ENCODE results near the gene CDX2.
"Not testable (repeated sequence)": the region's sequence is repeated elsewhere in the genome, so short reads cannot be mapped to it uniquely, and the experiment has no call there.

CDX2 gene

DNA sequence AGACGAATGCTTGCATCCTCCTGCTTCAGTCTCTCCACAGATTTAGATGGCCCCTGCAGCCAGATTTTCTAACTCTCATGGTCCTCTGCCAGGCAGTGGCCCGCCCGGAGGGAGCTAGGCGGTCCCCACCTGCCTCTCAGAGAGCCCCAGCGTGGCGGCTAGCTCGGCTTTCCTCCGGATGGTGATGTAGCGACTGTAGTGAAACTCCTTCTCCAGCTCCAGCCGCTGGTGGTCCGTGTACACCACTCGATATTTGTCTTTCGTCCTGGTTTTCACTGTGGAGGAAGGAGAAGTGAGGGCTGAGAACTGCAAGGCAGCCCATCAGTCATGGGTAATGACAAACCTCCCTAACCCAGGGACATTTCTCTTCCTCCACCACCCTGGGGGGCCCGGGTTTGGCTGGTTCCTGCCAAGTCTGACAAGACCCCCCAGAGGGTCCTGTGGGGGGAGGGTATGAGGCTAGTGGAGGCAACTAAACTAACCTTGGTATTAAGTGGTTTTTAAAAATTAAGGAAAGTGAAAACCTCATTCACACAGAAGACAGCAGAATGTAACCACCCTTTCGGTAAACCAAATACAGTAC, 4.3 kb downstream of the CDX2 start:
- FAIRE-seq = no peak
- DNase-seq (ENCODE audit: low spot score) = no peak

DNA sequence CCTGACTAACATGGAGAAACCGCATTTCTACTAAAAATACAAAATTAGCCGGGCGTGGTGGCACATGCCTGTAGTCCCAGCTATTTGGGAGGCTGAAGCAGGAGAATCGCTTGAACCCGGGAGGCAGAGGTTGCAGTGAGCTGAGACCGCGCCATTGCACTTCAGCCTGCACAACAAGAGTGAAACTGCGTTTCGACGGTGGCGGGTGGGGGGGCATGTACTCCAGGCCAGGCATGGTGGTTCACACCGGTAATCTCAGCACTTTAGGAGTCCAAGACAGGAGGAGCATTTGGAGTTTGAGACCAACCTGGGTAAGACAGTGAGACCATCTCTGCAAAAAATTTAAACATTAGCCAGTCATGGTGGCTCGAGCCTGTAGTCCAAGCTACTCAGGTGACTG, 4.9 kb downstream of the CDX2 start:
- DNase-seq (ENCODE audit: low spot score) = not testable (repeated sequence)

DNA sequence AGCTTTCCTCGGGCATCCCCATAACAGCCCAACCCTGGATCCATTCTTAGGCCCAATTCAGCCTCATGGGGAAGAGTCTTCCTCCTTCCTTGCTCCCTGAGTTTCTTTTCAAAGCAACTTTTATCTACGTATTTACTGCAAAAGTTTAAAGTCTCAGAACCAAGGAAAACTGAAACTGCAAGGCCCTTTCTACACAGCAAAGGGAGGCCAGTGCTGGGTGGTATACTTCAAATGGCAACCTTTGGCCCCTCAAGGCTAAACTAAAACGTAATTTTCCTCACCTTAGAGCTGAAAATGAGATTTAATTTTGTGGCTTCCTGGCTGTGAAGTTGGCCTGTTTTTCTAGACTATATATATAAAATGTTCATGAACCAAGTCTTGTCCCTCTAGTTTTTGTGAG, 5.6 kb downstream of the CDX2 start:
- FAIRE-seq = no peak
- no peak for DNase-seq (ENCODE audit: low spot score)

More for the DNA sequence above, 4.9 kb downstream of the CDX2 start:
- FAIRE-seq = not testable (repeated sequence)

DNA sequence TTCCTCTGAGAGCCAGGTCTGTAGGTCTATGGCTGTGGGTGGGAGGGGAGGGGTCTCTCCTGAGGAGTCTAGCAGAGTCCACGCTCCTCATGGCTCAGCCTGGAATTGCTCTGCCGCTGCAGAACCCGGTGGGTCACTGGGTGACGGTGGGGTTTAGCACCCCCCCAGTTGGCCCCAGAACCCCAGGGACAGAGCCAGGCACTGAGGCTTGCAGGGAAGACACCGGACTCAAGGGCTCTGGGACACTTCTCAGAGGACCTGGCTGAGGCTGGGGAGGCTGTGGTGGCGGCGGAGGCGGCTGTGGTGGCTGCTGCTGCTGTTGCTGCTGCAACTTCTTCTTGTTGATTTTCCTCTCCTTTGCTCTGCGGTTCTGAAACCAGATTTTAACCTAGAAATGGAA, 6.1 kb downstream of the CDX2 start:
- DNase-seq (ENCODE audit: low spot score) (no peak), FAIRE-seq (no peak)

DNA sequence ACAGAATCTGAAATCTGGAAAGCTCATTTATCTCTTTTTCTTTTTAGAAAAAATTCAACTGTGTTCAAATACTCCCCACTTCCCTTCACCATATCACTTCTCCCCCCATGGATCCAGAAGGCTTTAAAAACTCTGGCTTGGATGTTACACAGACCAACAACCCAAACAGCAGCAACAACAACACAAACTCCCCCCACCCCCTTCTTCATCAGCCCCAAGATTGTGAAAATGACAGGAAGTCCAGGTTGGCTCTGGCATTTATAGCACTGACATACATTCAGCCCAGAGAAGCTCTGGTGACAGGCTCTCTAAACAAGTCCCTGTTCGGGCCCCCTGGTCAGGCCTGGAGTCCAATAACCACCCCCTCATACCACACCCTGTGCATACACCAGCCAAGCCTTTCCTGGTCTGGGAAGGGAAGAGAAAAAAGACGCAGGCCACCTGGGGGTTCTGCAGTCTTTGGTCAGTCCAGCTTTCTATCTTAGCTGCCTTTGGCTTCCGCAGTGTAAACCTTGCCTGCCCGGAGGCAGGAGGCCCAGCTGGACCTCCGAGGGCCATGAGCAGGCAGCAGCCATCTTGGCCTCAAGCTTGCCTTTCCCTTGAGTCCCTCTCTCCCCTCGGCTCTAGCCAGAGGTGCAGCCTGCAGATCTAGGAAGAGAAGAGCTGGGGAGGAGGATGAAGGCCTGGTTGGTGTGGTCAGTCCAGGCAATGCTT, 6.8 kb downstream of the CDX2 start:
- FAIRE-seq (no peak), DNase-seq (ENCODE audit: low spot score) (no peak)

DNA sequence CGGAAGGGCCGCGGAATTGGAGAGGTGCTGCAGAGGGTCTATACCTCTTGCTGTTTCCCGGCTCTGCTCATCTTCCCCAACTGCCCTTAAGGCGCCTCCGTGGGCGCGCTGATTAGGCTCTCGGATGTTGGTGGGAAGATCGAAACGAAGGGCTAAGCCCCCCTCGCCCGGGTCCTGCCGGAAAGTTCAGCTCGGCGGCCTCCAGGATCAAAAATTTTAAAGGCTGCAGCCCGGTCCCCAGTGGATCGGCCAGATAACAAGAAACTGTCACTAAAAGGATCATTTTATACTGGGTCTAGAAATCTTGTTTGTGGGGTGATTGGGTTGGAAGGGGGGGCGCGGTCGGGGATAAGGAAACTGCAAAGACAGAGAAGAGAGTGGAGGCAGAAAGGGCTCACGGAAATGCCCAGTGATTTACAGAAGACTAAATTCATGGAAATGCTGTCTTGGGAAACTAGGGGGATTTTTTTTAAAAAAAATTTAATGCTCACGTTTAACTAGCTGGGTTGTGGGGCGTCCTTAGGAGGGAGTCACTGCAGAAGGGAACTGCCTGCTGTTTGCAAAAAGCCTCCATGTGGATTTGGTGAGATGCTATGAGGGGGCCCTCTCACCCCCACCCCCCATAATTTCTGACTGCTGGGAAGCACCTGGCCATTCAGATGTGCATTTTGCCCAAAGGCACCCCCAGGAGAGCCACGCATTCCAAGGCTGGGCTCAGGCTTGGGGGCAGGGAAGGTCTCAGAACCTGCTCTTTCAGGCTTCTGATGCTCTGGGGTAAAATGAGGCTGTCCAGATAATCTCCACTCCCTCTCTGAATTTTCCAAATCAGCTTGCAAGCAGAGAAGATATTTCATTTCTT, 7.7 kb downstream of the CDX2 start:
- no peak for FAIRE-seq
- DNase-seq (ENCODE audit: low spot score) = no peak

DNA sequence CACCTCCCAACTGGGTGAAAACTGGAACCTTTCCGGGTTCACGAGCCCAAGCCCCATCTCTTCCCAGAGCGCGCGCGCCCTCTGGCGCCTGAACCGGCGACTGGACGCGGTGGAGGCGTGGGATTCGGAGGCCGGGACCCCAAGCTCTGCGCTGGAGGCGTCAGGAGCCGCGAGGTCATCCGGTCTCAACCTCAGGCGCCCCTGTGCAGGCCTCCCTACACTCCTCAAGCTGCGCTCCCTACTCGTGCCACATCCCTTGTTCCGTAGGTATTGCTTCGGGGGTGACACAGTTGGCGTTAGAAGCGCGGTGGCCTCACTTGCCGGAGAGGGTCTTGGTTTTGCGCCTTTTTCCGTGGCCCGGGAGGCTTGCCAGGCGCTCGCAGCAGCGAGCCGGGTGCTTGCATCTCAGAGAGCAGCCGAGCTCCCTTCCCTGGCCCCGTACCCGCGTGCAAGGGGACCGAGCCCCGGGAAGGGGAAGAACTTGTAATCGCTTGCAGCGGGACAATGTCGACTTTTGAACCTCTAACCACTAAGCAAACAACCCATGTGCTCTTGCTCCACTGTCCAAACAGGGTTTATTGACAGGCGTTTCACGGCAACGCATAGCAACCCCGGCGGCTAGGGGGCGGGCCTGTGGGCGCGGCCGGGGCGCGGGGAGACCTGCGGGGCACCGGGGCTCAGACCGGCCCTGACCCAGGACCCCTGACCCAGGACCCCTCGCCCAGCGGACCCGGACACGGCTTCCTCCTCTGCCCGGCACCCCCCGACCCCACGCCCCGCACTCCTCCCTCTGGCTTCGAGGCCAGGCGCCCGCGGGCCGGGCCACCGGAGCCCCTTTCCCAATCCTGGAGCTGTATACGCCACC, 8.5 kb downstream of the CDX2 start:
- FAIRE-seq (no peak), DNase-seq (ENCODE audit: low spot score) (no peak)

DNA sequence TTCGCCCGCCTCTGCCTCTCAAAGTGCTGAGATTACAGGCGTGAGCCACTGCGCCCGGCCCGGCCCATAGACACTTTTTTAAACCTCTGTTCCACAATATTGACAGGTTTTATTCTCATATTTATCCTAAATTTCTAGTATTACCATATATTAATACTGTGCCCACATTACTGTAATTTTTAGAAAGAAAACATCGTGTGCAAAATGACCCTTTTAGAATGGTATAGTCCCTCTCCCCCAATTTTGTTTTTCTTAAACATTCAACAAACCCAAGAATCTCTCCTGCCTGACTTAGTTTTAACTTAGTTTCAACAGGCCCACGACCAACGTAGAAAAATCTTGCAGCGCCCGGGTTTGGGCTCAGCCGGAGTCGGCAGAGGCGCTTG, 9.1 kb downstream of the CDX2 start:
- no peak for FAIRE-seq
- no peak for DNase-seq (ENCODE audit: low spot score)

DNA sequence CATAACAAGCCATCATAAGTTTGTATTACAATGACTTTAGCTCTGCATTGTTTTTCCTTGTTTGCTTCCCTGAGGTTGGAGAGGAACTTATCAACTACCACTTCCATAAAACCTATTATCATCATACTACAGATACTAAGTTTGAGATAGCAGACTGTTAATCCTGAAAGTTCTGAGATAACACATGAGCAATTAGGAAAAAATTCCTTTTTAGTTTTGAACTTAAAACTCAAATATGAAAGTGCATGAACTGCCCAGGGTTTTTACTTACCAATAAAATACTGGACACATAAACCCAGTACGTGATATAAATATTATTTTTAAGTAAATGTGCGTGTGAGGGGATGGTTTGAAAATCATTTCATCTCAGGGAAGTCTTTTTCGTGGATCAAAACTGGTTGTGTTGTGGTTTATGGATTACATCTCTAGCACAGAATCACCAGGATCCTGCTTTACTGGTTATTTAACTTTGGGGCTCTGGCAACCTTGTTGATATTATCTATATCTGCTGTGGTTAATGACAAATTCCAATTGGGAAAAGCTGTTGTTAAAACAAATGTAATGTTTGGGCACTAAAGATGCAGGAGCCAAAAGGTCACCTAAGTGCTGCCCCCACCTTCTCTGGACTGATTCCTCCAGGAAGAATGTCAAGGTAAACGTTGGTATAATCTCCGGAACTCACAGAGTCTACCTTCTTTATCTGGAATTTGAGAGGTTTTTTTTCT, 12.4 kb downstream of the CDX2 start:
- DNase-seq (ENCODE audit: low spot score) (no peak), FAIRE-seq (no peak)

DNA sequence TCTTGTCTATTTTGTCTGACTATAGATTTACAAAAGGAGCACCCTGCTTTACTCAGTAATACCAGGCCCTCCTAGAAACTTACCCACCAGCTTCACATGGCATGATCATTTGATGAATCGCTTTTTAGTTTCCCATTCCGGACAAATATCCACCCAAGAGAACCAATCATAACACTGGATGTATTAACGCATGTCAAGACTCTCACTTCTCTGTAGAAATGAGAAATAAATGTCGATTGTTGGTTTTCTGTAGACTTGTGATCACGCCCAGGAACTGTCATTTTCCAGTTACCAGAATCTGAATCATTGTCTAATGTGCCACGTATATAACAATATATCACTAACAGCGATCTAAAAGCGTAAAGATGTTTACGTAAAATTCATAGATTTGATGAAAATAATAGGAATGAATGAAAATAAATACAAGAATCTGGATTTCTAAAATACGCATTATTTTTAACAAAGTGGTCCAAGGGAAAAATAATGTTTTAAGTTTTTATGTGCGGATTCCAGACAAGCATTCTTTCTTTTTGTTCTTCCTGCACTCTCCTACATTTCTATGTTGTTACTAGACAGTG, 14.0 kb downstream of the CDX2 start:
- no peak for FAIRE-seq
- no peak for DNase-seq (ENCODE audit: low spot score)

DNA sequence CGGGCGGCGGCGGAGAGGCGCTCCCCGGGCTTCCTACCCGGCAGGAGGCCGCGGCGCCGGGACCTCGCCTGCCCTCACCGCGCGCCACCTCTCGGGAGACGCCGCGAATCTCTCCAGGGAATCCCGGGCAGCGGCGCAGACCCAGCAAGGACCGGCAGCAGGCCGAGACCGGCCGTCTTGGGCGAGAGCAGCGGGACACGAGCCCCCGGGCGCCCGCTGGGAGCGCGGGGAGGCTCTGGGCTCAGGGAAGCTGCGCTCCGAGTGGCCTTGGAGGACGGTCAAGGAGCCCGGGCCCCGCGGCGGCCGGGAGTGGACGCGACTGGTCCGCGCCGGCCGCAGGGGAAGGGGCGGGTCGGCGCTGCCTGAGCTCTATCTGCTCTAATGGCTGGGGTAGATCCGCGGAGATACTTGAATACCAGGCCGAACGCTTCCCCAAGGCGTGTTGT, 14.7 kb downstream of the CDX2 start:
- FAIRE-seq (no peak), DNase-seq (ENCODE audit: low spot score) (no peak)

DNA sequence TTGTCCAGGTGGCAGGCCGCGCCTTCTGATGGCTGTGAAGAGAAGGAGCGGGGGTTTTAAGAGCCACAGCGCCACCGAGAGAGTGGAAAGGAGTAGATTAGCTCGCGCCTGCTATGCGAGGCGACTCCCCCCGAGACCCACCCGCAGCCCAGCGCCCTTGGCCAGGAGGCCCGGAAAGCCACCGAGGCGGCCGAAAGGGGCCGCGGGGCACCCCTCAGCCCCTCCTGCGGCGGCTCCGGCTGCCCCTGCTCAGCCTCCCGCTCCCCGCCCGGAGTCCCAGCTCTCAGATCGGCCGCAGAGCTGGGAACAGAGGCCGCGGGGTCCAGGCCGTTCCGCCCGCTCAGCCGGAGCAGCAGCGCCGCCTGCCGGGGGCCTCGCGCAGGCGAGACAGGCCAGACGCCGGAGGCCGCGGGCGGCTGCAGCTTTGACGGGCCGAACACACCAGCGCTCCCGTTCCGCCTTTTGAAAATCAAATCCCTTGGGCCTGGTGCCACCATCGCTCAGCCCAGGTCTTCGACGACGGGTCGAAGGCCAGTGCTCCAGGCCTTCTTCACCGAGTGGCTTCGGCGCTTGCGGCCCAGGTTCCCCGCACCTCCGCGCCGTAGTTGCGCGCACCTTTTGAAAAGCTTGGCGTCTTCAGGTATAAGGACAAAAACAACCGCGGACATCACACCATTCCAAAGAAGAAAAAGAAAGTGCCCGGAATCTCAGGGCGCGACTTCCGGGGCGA, 15.3 kb downstream of the CDX2 start:
- no peak for DNase-seq (ENCODE audit: low spot score)
- no peak for FAIRE-seq

DNA sequence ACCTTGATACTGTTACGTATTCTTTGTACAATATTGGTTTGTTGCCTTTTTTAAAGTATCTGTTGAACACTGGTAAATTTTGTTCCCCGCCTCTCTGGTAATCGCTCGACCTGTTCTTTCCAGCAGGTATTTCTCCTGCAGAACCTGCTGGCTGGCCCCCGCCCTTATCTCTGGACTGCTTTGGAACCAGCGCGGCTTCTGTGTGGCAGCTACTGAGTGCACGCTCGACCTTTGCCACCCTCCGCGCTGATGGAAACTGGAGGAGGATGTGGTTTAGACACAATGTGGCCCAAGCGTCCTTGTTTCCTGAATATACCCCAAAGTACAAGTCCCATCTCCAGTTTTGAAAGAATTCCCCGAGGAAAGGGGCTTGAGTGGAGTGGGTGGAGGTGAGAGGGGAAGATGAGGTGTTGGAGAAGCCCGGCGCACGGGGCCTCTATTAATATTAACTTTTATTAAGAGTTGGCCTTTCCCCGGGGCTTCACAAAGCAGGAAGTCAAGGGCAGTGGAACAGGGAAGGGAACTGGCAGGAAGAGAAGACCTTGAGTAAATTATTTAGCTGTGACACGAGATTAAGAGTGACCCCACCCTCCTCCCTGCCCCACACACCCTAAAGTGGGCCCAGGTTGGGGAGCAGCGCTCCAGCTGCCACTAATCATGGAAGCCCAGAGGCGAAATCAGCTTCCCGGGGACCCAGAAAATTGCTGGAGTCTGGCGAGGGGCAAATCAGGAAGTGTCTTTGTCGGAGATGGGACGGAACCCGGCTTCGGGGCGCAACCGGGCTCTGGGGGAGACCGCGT, 16.0 kb downstream of the CDX2 start:
- no peak for FAIRE-seq
- no peak for DNase-seq (ENCODE audit: low spot score)

DNA sequence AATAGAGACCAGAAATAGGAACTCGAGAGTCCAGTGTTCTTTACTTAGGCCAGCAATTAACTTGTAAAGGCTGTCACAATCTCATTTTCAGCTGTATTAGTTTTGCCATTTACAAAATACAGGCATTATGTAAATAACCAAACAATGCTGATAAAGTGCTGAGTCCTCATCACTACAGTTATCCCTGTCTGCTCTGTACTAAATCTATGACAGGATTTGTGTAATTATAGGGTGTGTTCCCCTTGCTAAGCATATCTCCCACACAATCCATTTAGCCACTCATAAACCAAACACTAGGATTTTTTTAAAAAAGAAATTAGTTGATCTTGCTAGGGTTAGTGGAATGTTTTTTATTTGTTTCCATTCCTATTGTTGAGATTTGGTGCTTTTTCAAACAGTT, 26.1 kb downstream of the CDX2 start:
- no peak for DNase-seq (ENCODE audit: low spot score)
- FAIRE-seq = no peak

DNA sequence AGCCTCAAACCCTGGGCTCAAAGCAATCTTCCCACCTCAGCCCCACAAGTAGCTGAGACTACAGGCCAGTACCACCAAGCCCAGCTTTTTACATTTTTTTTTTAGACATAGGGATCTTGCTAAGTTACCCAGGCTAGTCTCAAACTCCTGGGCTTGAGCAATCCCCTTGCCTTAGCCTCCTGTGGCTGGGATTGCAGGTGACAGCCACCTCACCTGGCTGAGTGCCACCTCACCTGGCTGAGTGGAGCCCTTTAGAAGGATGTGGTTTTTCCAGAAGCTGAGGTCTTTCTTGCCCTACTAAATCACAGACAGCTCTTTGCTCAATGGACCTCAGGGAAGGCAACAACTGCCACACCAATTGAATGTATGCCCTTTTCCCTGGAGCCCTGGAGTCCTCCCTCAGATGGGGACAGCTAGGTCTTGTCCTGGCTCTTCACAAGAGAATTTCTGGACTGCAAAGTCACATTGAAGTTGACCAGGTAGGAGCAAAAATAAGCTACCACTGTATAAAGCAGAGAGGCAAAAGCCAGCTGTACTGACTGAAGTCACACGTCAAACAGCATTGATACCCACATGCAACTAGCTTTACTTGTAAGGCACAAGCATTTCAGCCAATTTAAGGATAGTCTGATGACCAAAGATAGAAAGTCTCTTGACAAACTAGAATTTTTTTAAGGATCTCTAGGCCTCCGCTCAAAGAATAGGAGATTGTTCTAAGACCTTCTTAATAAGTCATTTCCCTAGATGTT, 35.4 kb downstream of the CDX2 start:
- no peak for DNase-seq (ENCODE audit: low spot score)
- FAIRE-seq = no peak

DNA sequence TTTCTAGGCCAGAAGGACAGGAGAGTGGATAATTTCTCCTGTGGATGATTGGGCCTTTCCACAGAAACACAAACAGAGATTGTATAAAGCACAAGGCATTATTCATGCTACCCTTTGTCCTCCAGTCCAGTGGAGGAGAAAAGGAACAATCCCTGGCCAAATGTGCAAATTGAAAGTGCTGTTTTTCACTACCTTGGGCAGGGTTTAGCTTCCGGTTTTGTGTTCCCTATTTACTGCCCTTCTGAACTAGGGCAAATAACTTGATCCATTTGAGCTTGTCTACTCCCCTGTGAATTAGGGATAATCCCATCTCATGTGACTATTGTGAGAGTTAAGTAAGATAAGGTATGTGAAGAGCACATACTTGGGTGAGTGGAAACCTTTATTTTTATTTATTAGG, 36.0 kb downstream of the CDX2 start:
- FAIRE-seq = no peak
- no peak for DNase-seq (ENCODE audit: low spot score)

DNA sequence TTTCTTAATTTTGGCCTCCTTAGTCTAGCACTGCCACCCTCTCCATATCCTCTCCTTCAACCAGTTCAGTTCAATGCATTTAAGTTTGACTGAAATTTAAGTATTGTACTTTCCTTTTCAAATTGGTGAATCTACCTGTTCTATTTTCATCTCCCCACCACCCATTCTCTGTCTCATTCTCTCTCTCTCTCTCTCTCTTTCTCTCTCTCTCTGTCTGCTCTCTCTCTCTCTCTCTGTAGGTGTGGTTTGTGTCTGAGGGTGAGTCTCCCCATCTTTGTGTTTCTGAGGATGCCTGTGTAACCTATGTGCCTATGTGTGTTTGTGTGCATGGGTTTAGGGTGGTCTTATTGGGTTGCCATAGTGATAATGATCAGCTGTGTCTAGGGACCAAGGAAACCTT, 39.2 kb downstream of the CDX2 start:
- no peak for DNase-seq (ENCODE audit: low spot score)
- FAIRE-seq = no peak

All from RCC 7860 (cell line).